Measurements from ENCODE around the gene B4GALNT1.

DNA sequence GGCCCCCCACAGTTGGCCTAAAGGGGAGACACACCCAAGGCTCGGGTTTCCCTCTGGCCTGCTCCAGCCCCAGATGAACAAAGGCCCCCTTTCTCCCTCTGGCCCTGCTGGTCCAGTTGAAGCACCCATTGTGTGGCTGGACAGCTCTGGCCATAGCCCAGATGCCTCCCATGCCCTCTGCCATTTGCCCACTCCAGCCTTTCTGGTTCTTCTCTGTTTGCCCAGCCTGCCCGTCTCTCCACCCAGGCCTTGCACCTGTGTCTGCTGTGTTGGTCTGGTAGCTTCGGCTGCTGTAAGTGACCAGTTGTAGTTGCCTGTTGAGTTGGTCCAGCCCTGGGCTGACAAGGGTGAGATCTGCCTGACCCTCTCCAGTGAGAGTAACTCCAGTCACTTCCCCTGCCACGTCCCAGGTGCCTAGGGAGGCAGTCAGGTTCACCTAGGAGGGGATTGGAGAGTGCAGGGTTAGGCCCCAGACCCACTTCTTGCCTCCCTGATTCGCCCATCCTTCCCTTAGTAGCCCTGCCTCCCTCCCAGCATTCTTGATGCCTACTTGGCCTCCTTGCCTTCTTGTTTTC lies 3.0 kb downstream of the B4GALNT1 start:
- no peak for TF ChIP-seq POLR2AphosphoS5 (IDR thresholded peaks at IDR 0.05; ENCODE audit: low read depth, low read length)
- TF ChIP-seq, protein P1, sequence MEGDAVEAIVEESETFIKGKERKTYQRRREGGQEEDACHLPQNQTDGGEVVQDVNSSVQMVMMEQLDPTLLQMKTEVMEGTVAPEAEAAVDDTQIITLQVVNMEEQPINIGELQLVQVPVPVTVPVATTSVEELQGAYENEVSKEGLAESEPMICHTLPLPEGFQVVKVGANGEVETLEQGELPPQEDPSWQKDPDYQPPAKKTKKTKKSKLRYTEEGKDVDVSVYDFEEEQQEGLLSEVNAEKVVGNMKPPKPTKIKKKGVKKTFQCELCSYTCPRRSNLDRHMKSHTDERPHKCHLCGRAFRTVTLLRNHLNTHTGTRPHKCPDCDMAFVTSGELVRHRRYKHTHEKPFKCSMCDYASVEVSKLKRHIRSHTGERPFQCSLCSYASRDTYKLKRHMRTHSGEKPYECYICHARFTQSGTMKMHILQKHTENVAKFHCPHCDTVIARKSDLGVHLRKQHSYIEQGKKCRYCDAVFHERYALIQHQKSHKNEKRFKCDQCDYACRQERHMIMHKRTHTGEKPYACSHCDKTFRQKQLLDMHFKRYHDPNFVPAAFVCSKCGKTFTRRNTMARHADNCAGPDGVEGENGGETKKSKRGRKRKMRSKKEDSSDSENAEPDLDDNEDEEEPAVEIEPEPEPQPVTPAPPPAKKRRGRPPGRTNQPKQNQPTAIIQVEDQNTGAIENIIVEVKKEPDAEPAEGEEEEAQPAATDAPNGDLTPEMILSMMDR (IDR thresholded peaks at IDR 0.05 in 2 of 3, conservative IDR thresholded peaks at IDR 0.05 in 1 of 3; ENCODE audit: borderline replicate concordance in 1 of 3, insufficient read depth in 1 of 3, low read depth in 2 of 3, low read length in 2 of 3) = no peak
- no peak for TF ChIP-seq CEBPB (IDR thresholded peaks at IDR 0.05; ENCODE audit: low read depth)

All from HCT116 (cell line).